ENCODE measurements around the gene ECI2. TPM values are rescaled to one million over a fixed set of nuclear protein-coding genes. Genes with fewer than 3 reads are reported as not detected.

Gene ECI2
- total RNA-seq, 1 donor from 2014 or later: 52.7 TPM

DNA sequence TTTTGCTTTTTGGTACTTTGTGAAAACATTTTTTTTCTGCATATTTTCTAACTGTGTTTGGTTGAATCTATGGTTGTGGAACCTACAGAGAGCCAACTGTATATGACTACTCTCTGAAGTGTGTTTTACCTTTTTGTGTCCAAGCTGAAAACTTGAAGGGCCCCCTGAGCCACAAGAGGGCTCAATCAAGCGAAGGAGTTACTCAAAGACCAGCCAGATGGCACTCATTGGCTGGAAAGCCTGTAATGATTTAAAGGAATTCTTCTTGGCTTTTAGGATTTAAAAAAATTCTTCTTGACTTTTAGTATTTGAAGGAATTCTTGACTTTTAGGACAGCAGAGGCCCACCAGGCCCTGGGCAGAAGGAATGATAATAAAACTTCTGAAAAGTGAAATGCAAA, 27.0 kb upstream of the ECI2 start:
- Mint-ChIP-seq H3K27ac (ENCODE audit: unreplicated experiment) (no peak overlapping the region), H3K4me1 (peaks cover 14% of the 10 kb centered on the region), H3K4me3 (no peak overlapping the region), H3K9me3 (no peaks in the 10 kb centered on the region), H3K27me3 (ENCODE audit: low read depth) (no peaks in the 10 kb centered on the region), H3K36me3 (ENCODE audit: low read depth) (peaks cover 3% of the 10 kb centered on the region)
- no peak for TF ChIP-seq CTCF (conservative IDR thresholded peaks at IDR 0.05)
- no peak for DNase-seq (ENCODE audit: low read depth, low spot score)

- no peak overlapping the region for H3K4me3 Mint-ChIP-seq
- H3K4me1 Mint-ChIP-seq: peaks cover 19% of the 10 kb centered on the region
Observed at GRCh38 chr6:4159491-4159890, 24.1 kb upstream of the ECI2 start.

GRCh38 chr6:4157506-4157905, 22.1 kb upstream of the ECI2 start:
- no peak overlapping the region for H3K4me3 Mint-ChIP-seq
- no peaks in the 10 kb centered on the region for H3K36me3 Mint-ChIP-seq (ENCODE audit: low read depth)
- no peak for DNase-seq (ENCODE audit: low read depth, low spot score)
- TF ChIP-seq CTCF (conservative IDR thresholded peaks at IDR 0.05): no peak
- H3K9me3 Mint-ChIP-seq: no peaks in the 10 kb centered on the region
- H3K4me1 Mint-ChIP-seq: peaks cover 5% of the 10 kb centered on the region
- H3K27ac Mint-ChIP-seq (ENCODE audit: unreplicated experiment): no peak overlapping the region
- no peaks in the 10 kb centered on the region for H3K27me3 Mint-ChIP-seq (ENCODE audit: low read depth)

More at GRCh38 chr6:4159491-4159890, 24.1 kb upstream of the ECI2 start:
- Mint-ChIP-seq H3K27ac (ENCODE audit: unreplicated experiment) (no peak overlapping the region), H3K27me3 (ENCODE audit: low read depth) (no peaks in the 10 kb centered on the region), H3K36me3 (ENCODE audit: low read depth) (no peaks in the 10 kb centered on the region), H3K9me3 (no peaks in the 10 kb centered on the region)
- TF ChIP-seq CTCF (conservative IDR thresholded peaks at IDR 0.05): no peak
- DNase-seq (ENCODE audit: low read depth, low spot score): no peak

DNA sequence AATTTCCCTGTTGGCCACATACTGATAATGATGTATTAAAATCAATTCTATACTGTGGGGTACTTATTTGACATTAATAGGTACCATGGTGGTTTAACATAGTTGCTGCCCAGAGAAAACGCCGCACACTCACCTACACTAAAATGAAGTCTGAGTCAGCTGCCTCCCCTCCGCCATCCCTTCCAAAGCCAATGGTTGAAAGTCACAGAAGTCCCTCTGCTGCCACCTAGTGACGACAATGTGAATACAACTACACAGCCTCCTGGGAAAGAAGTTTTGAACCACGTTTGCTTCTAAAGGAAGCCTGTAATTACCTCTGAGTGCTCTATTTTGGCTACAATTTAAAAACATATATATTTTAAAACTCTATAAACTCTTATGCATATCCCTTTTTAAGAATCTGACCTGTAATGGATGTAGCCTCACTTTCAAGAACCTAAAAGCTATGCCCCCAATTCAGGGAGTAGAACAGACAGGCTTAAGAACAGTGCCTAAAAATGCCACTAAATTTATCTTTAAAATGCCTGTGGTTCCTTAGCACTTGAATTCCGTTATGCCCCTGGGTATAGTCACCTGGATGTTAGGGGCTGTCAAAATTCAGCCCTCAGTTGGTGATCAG, 20.6 kb upstream of the ECI2 start:
- TF ChIP-seq CTCF (conservative IDR thresholded peaks at IDR 0.05): peak; percentile 86
- H3K36me3 Mint-ChIP-seq (ENCODE audit: low read depth): peaks cover 2% of the 10 kb centered on the region
- DNase-seq (ENCODE audit: low read depth, low spot score): peak; percentile 84
- peaks cover 5% of the 10 kb centered on the region for H3K4me1 Mint-ChIP-seq
- H3K4me3 Mint-ChIP-seq: no peak overlapping the region
- H3K27me3 Mint-ChIP-seq (ENCODE audit: low read depth): no peaks in the 10 kb centered on the region
- no peaks in the 10 kb centered on the region for H3K9me3 Mint-ChIP-seq
- no peak overlapping the region for H3K27ac Mint-ChIP-seq (ENCODE audit: unreplicated experiment)

- no peak overlapping the region for H3K27ac Mint-ChIP-seq (ENCODE audit: unreplicated experiment)
Observed at GRCh38 chr6:4153514-4153985, 18.2 kb upstream of the ECI2 start.

More at GRCh38 chr6:4153514-4153985, 18.2 kb upstream of the ECI2 start:
- Mint-ChIP-seq H3K27me3 (ENCODE audit: low read depth) (no peaks in the 10 kb centered on the region), H3K9me3 (peaks cover 2% of the 10 kb centered on the region), H3K36me3 (ENCODE audit: low read depth) (peaks cover 4% of the 10 kb centered on the region), H3K4me3 (no peak overlapping the region), H3K4me1 (peaks cover 5% of the 10 kb centered on the region)
- no peak for TF ChIP-seq CTCF (conservative IDR thresholded peaks at IDR 0.05)
- DNase-seq (ENCODE audit: low read depth, low spot score): no peak
